Neural progenitor cell (in vitro differentiated cells): ENCODE measurements around the gene CHRNA5. TPM values are rescaled to one million over a fixed set of nuclear protein-coding genes. Genes with fewer than 3 reads are reported as not detected.
A peak's percentile ranks its signal among the peaks of the same experiment; 100 is the strongest.

ENCODE experiments used
- DNase-seq: peaks from one replicate; pipeline ENCODE4 v3.0.0-alpha.2; 2016; ENCODE audit warnings: low spot score
- H2AFZ ChIP-seq: fragments of 200-600 bp; sonication (generic); replicated peaks from 2 replicates; pipeline ENCODE4 v1.6.1; 2016; ENCODE audit warnings: antibody characterized with exemption
- H3F3A ChIP-seq: fragments of 200-600 bp; sonication (generic); 2 replicates; pipeline ENCODE4 v1.6.1; 2016; ENCODE audit warnings: antibody characterized with exemption, low read depth
- H3K27ac ChIP-seq: fragments of 200-600 bp; sonication (generic); 2 replicates; pipeline ENCODE4 v1.5.1; 2016; ENCODE audit warnings: mild to moderate bottlenecking
- H3K27me3 ChIP-seq: fragments of 200-600 bp; sonication (generic); 2 replicates; pipeline ENCODE4 v1.6.1; 2016; ENCODE audit warnings: mild to moderate bottlenecking, moderate library complexity
- H3K36me3 ChIP-seq: fragments of 200-600 bp; sonication (generic); 2 replicates; pipeline ENCODE4 v1.5.1; 2016
- H3K4me1 ChIP-seq: fragments of 200-600 bp; sonication (generic); 2 replicates; pipeline ENCODE4 v1.6.1; 2016; ENCODE audit warnings: mixed run types
- H3K4me2 ChIP-seq: fragments of 200-600 bp; sonication (generic); 2 replicates; pipeline ENCODE4 v1.6.1; 2016
- H3K4me3 ChIP-seq: fragments of 200-600 bp; sonication (generic); 2 replicates; pipeline ENCODE4 v1.5.1; 2016
- H3K79me2 ChIP-seq: fragments of 200-600 bp; sonication (generic); 2 replicates; pipeline ENCODE4 v1.6.1; 2016; ENCODE audit warnings: low read depth
- H3K9ac ChIP-seq: fragments of 200-600 bp; sonication (generic); 2 replicates; pipeline ENCODE4 v1.6.1; 2016
- H3K9me3 ChIP-seq: fragments of 200-600 bp; sonication (generic); 2 replicates; pipeline ENCODE4 v1.5.1; 2016; ENCODE audit warnings: low read depth
- H4K20me1 ChIP-seq: fragments of 200-600 bp; sonication (generic); 2 replicates; pipeline ENCODE4 v1.6.1; 2016; ENCODE audit warnings: low read depth
- H3K27ac Mint-ChIP-seq: 3 replicates; pipeline ENCODE4 v1.8.0; 2021; ENCODE audit warnings: mixed read lengths
- H3K27me3 Mint-ChIP-seq: 2 replicates; pipeline ENCODE4 v1.8.0; 2022; ENCODE audit warnings: low read depth, mild to moderate bottlenecking, inconsistent platforms, moderate library complexity, mixed read lengths; ENCODE audit not compliant: insufficient read depth
- H3K36me3 Mint-ChIP-seq: 3 replicates; pipeline ENCODE4 v1.8.0; 2021; ENCODE audit warnings: mixed read lengths
- H3K4me1 Mint-ChIP-seq: 3 replicates; pipeline ENCODE4 v1.8.0; 2021; ENCODE audit warnings: mixed read lengths
- H3K4me3 Mint-ChIP-seq: 3 replicates; pipeline ENCODE4 v1.8.0; 2021; ENCODE audit warnings: mild to moderate bottlenecking, moderate library complexity, mixed read lengths
- H3K9me3 Mint-ChIP-seq: 3 replicates; pipeline ENCODE4 v1.8.0; 2020; ENCODE audit warnings: mixed read lengths
- CTCF ChIP-seq: fragments of 200-600 bp; sonication (generic); IDR thresholded peaks from 2 replicates; pipeline ENCODE4 v1.5.1; 2017; ENCODE audit warnings: antibody characterized with exemption, mild to moderate bottlenecking
- EZH2 ChIP-seq: fragments of 200-600 bp; sonication (generic); IDR thresholded peaks from 2 replicates; pipeline ENCODE4 v1.6.1; 2017; ENCODE audit warnings: antibody characterized with exemption, mild to moderate bottlenecking, moderate library complexity
- EZH2phosphoT487 ChIP-seq: fragments of 200-600 bp; sonication (generic); IDR thresholded peaks from 2 replicates; pipeline ENCODE4 v1.6.1; 2017; ENCODE audit warnings: antibody characterized with exemption
- total RNA-seq: library from RNA; depleted of rRNA; stranded (reverse); fragments of >200 nt; gene quantifications from 2 replicates; pipeline ENCODE4 v1.2.3, GENCODE V29; 2015; ENCODE audit warnings: low replicate concordance

Gene CHRNA5
- total RNA-seq, 1 donor from 2014 or later, result 46.9 TPM

DNA sequence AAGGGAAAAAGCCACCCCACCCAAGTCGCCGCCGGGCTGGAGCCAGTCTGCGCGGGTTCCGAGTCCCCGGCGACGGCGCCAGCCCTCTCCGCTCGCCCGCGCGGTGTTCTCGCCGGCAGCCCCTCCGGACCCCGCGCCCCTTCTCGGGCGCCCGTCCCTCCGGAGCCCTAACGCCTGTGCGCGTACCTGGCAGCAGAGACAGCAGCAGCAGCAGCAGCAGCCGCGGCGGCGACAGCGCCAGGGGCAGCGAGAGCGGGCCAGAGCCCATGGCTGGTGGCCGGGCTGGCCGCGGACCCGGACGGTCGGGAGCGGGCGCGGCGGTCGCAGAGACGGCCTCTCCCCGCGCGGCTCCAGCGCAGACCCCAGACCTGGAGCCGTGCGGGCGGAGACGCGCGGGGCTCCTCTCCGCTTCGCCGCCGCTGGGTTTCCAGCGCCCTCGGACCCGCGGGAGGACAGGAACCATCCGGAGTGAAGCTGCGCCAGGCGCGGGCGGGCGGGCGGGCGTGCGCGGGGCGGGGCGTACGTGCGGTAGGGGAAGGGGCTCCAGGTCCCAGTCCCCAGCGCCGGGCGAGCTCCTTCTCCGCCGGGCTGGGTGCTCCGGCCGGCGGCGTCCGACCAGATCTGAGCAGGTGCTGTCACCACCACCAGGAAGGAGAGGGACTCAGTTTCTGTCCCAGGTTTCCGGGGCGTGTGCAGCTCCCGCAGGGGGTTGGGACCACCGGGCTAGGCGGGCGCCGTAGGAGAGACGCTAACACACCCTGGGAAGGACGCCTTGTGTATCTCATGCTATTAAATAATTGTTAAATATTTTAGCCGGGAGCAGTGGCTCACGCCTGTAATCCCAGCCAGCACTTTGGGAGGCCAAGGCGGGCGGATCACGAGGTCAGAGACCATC, 55.5 kb downstream of the CHRNA5 start, which contains the start of gene CHRNA3:
Gene CHRNA3 (minus strand): TSS at position 470 of the 895 bp plus-strand sequence. CDS start 202 bp downstream, at position 268.
- no peak within 1 kb of the TSS for H3K27ac ChIP-seq
- Mint-ChIP-seq H3K4me1 (peaks cover 10% of the 10 kb centered on the region), H3K9me3 (no peaks in the 10 kb centered on the region), H3K36me3 (no peaks in the 10 kb centered on the region), H3K27ac (no peak within 1 kb of the TSS), H3K4me3 (peak within 1 kb of the TSS; percentile 83), H3K27me3 (peaks cover 35% of the 10 kb centered on the region)
- no peaks in the 10 kb centered on the region for H3K79me2 ChIP-seq
- H3K4me2 ChIP-seq, result peak within 1 kb of the TSS; percentile 96
- H3K27me3 ChIP-seq, result peaks cover 55% of the 10 kb centered on the region
- TF ChIP-seq CTCF (no peak), EZH2phosphoT487 (peak; percentile 75), EZH2 (peak; percentile 82)
- peaks cover 4% of the 10 kb centered on the region for H4K20me1 ChIP-seq
- peak within 1 kb of the TSS; percentile 73 for H3K4me3 ChIP-seq
- H3F3A ChIP-seq, result peaks cover 16% of the 10 kb centered on the region
- H3K9me3 ChIP-seq, result no peaks in the 10 kb centered on the region
- H3K4me1 ChIP-seq, result no peaks in the 10 kb centered on the region
- H3K9ac ChIP-seq, result no peak within 1 kb of the TSS
- H3K36me3 ChIP-seq, result no peaks in the 10 kb centered on the region
- peak within 1 kb of the TSS; percentile 99 for H2AFZ ChIP-seq
- peak; percentile 77 for DNase-seq

DNA sequence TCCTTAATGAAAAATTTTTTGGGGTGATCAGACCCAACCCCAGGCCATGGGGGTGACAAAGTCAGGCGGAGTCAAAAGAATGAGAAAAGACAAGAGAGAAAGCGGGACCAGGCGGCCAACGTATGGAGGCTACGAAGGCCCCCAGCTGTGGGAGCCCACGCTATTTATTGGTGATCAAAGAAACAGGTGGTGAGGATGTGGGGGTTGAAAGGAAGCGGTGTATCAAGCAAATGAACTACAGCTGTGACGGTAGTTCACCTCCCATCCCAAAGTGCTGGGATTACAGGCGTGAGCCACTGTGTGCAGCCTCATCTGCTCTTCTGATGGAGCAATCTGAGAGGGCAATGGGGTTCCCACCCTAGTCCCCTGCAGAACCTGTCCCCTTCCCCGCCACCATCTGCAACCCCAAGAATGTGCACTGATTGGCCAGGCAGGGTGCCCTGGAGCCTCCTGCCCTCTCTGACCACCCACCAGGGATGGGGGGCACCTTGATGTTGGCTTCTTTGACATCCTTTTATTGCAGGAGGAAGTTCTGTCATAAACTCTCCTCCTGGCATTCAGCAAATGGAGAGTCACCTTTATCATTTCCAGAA, 56.6 kb downstream of the CHRNA5 start:
- H3K4me3 Mint-ChIP-seq, result peak overlapping the region; percentile 83

More for the DNA sequence above, 56.6 kb downstream of the CHRNA5 start:
- H3K9me3 Mint-ChIP-seq, result no peaks in the 10 kb centered on the region
- Histone ChIP-seq H3K4me2 (no peak overlapping the region), H3K9ac (no peak overlapping the region), H4K20me1 (peaks cover 4% of the 10 kb centered on the region), H3K9me3 (no peaks in the 10 kb centered on the region), H2AFZ (no peak overlapping the region), H3K4me3 (no peak overlapping the region), H3K79me2 (no peaks in the 10 kb centered on the region), H3K27me3 (peaks cover 55% of the 10 kb centered on the region), H3F3A (peaks cover 16% of the 10 kb centered on the region), H3K4me1 (no peaks in the 10 kb centered on the region), H3K36me3 (no peaks in the 10 kb centered on the region), H3K27ac (no peak overlapping the region)
- no peak for DNase-seq
- TF ChIP-seq EZH2phosphoT487, result no peak
- no peak for TF ChIP-seq CTCF
- TF ChIP-seq EZH2, result no peak
- peaks cover 38% of the 10 kb centered on the region for H3K27me3 Mint-ChIP-seq
- H3K27ac Mint-ChIP-seq, result no peak overlapping the region
- no peaks in the 10 kb centered on the region for H3K36me3 Mint-ChIP-seq
- peaks cover 18% of the 10 kb centered on the region for H3K4me1 Mint-ChIP-seq
